GM19324 (cell line): ENCODE measurements around the gene SEMA6A.
"Not testable (repeated sequence)": the region's sequence is repeated elsewhere in the genome, so short reads cannot be mapped to it uniquely, and the experiment has no call there.

Source experiments
- ATAC-seq: cut with Tn5 transposase; IDR thresholded peaks from one replicate; pipeline ENCODE4 v1.9.1; 2021; ENCODE audit warnings: mild to moderate bottlenecking, moderate library complexity; ENCODE audit not compliant: unreplicated experiment, low FRiP score

The SEMA6A gene

GRCh38 chr5:116557669-116558271, 16.9 kb downstream of the SEMA6A start:
- ATAC-seq, result no peak

GRCh38 chr5:116554764-116555163, 19.9 kb downstream of the SEMA6A start:
- no peak for ATAC-seq

- no peak for ATAC-seq
Measured at GRCh38 chr5:116553366-116553765, 21.3 kb downstream of the SEMA6A start.

- no peak for ATAC-seq
Measured at GRCh38 chr5:116550082-116550481, 24.5 kb downstream of the SEMA6A start.

- ATAC-seq, result no peak
Measured at GRCh38 chr5:116546743-116547124, 27.9 kb downstream of the SEMA6A start.

- no peak for ATAC-seq
Measured at GRCh38 chr5:116546033-116546742, 28.4 kb downstream of the SEMA6A start.

GRCh38 chr5:116545465-116545864, 29.2 kb downstream of the SEMA6A start:
- ATAC-seq, result not testable (repeated sequence)

GRCh38 chr5:116544531-116545241, 29.9 kb downstream of the SEMA6A start:
- no peak for ATAC-seq

- no peak for ATAC-seq
Measured at GRCh38 chr5:116543501-116543900, 31.1 kb downstream of the SEMA6A start.

GRCh38 chr5:116542619-116543018, 32.0 kb downstream of the SEMA6A start:
- no peak for ATAC-seq

- ATAC-seq, result no peak
Measured at GRCh38 chr5:116539222-116539621, 35.4 kb downstream of the SEMA6A start.

GRCh38 chr5:116536316-116537083, 38.1 kb downstream of the SEMA6A start:
- no peak for ATAC-seq

- ATAC-seq, result no peak
Measured at GRCh38 chr5:116534964-116535651, 39.5 kb downstream of the SEMA6A start.

- ATAC-seq, result peak; percentile 48
Measured at GRCh38 chr5:116532762-116533525, 41.7 kb downstream of the SEMA6A start.

GRCh38 chr5:116531635-116532034, 43.0 kb downstream of the SEMA6A start:
- ATAC-seq, result no peak

- no peak for ATAC-seq
Measured at GRCh38 chr5:116531117-116531516, 43.5 kb downstream of the SEMA6A start.

GRCh38 chr5:116530276-116530675, 44.3 kb downstream of the SEMA6A start:
- ATAC-seq, result no peak

- ATAC-seq, result no peak
Measured at GRCh38 chr5:116529615-116530014, 45.0 kb downstream of the SEMA6A start.

- ATAC-seq, result no peak
Measured at GRCh38 chr5:116528519-116529234, 45.9 kb downstream of the SEMA6A start.
